Caki2 (cell line): ENCODE data around the gene MACROD1. TPM values are rescaled to one million over a fixed set of nuclear protein-coding genes. Genes with fewer than 3 reads are reported as not detected.

ENCODE experiments used
- DNase-seq: peaks from one replicate; pipeline ENCODE4 v3.0.0-alpha.2; 2015; ENCODE audit warnings: low read depth
- in situ Hi-C: cut with HindIII; loops from 2 replicates; pipeline ENCODE4 v1.10.0; 2016; ENCODE audit warnings: low sequenced_read_pairs, low pct_unique_long_range_greater_than_20kb, mixed read lengths
- total RNA-seq: library from RNA; depleted of rRNA; stranded (reverse); fragments of >200 nt; shearing (Covaris generic); gene quantifications from 2 replicates; pipeline ENCODE4 v1.2.3, GENCODE V29; 2014; ENCODE audit warnings: low replicate concordance; rRNA removed

MACROD1 gene, protein sequence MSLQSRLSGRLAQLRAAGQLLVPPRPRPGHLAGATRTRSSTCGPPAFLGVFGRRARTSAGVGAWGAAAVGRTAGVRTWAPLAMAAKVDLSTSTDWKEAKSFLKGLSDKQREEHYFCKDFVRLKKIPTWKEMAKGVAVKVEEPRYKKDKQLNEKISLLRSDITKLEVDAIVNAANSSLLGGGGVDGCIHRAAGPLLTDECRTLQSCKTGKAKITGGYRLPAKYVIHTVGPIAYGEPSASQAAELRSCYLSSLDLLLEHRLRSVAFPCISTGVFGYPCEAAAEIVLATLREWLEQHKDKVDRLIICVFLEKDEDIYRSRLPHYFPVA
- total RNA-seq = 38.9 and 42.9 TPM in 2 replicates

DNA sequence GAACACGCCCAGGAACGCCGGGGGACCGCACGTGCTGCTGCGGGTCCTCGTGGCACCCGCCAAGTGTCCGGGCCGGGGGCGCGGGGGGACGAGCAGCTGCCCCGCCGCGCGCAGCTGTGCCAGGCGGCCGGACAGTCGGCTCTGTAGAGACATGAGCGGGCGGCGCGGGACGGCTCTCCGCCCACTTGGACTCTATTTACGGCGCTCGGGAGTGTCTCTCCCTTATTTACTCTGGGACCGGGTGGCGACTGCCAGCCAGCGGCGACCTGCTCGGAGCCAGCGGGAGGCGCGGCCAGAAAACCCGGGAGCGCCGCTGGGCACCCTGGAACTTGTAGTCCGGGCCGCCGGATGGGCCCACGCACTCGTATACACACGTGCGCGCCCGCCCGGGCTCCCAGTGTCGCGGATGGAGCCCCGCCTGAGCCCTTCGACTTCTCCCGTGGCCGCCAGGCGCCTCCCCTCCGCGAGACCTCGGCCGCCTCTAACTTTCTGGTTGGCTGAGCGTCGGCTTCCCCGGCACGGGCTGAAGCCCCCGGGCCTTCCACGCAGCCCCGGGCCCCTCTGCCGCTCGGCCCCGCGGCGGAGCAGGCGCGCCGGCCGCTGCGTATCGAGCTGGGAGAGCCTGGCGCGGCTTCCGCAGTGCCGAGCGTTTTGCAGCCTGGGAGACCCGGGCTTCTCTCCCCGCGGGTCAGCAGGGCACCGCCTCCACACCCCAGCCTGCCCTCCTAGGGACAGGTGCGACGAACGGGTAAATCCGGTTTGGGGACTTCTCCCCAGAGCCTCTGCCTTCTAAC is at the start of gene MACROD1:
MACROD1 (minus strand) TSS at position 272 of the 794 bp plus-strand sequence; CDS start at position 153, 119 bp downstream.
- DNase-seq = peak; percentile 79
- in situ Hi-C loops = no loop called here

DNA sequence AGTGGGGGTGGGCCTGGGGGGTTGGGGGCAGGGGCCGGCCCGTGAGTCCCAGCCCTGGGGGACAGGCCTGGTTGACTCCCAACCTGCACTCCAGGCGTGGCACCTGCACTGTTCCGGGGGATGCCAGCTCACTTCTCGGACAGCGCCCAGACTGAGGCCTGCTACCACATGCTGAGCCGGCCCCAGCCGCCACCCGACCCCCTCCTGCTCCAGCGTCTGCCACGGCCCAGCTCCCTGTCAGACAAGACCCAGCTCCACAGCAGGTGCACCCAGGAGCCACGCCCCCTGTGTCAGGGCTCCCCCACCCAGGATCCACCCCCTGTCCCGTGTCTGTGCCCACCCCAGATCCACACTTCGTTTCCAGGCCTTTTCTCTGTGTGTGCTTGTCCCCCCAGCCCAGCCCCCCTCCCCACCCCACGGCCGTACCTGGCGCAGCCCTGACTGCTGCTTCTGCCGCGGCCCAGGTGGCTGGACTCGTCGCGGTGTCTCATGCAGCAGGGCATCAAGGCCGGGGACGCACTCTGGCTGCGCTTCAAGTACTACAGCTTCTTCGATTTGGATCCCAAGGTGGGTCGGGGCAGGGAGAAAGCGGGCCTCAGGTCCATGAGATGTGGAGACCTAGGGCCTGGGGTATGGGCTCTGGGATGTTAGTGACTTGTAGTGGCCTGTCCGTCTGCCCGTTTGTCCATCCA is 45.4 kb upstream of the MACROD1 start:
- in situ Hi-C loops = no loop called here

DNA sequence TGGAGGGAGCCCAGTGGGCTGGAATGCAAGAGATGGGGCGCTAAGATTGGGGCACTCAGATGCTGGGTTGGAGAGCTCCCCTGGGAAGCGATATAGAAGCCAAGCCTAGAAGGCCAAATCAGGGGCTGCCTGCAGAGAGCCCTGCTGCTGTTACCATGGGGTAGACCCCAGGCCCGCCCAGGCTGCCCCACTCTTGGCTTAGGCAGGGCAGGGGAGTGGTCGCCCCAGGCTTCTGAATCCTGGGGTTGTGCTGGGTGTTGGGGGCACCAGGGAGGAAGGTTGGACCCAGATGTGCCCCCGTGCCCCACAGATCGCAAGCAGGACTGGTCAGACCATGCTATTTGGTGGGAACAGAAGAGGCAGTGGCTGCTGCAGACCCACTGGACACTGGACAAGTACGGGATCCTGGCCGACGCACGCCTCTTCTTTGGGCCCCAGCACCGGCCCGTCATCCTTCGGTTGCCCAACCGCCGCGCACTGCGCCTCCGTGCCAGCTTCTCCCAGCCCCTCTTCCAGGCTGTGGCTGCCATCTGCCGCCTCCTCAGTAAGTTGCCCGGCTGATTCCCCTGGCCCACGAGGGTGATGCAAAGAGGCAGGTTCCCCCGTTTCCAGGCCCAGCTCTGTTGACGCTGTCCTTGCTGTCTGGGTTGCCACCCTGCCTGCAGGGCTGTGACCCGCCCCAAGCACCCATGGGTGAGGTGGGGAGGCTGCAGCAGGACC is 44.5 kb upstream of the MACROD1 start:
- DNase-seq = no peak
- in situ Hi-C loops = no loop called here

More for the DNA sequence above, 45.4 kb upstream of the MACROD1 start:
- no peak for DNase-seq

DNA sequence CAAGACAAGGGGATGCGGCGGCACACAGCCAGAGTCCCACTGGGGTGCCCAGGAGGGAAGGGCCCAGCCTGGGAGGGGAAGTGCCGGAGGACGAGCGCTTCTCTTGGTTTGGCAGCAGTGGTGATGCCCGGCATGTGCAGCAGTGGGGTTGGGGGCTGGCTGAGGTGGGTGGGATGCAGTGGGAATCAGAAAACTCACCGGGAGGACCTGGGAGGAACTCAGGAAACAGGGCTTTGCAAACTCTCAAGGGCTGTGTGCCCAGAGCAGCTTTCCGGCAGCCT is 43.6 kb upstream of the MACROD1 start:
- no peak for DNase-seq
- in situ Hi-C loops = no loop called here

DNA sequence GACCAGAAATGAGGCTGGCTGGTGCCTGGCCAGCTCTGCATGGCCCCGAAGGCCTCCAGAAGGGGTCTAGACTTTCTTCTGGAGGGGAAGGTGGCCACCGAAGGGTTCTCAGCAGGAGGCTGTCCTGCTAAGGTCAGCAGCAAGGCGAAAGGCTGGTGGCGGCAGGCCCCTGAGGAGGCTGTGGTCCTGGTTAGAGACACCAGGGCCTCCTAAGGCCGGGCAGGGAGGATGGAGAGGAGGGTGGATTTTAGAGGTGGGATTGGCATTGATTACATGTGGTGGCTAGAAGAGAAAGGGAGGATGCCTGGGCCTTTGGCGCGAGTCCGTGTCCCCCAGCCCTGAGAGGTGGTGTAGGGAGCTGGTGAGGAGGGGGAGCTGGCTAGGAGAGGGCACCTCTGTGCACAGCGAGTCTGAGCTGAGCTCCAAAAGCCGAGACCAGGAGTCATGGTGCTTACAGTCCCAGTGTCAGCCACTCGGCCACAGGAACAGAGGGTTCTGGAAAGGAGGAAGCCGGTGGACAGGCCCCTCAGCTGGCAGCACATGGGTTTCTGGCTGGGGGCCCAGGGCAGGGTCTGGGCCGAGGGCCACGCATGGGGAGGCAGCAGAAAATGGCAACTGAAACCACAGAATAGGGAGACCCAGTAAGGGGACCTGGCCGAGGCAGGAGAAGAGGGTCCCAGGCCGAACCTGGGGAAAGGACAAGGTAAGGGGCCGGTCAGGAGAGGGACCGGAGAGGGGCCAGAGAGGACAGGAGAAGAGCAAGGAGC is 43.1 kb upstream of the MACROD1 start:
- in situ Hi-C loops = no loop called here
- no peak for DNase-seq

DNA sequence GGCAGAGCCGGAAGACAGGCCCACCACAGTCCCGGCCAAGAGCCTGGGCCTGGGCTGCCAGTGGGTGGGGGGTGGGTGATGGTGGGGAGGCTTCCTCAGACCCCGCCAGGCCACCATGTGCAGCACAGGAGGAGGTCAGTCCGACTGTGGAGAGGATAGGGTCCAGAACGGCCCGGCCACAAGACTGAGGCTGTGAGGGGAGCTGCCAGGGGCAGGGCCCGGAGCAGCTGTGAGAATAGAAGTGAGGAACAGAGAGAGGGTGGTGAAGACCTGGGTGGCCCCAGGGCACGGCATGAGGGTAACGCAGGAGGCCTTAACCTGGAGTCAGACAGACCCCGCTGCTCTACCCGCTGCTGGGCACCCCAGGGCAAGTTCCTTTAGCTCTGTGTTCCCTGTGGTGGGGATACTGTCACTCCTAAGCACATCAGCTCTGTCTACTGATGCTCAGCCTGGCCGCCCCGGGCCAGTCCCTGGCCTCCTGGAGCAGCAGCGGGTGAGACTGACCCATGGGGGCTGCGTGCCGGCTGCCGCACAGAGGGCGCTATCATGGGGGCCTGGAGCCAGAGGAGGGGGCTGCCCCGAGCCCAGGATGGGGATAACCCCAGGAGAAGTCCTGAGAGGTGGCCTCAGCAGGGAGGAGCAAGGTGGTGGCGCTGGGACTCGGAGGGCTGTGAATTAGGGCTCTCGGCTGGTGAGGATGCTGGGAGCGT is 42.3 kb upstream of the MACROD1 start:
- in situ Hi-C loops = no loop called here
- no peak for DNase-seq

DNA sequence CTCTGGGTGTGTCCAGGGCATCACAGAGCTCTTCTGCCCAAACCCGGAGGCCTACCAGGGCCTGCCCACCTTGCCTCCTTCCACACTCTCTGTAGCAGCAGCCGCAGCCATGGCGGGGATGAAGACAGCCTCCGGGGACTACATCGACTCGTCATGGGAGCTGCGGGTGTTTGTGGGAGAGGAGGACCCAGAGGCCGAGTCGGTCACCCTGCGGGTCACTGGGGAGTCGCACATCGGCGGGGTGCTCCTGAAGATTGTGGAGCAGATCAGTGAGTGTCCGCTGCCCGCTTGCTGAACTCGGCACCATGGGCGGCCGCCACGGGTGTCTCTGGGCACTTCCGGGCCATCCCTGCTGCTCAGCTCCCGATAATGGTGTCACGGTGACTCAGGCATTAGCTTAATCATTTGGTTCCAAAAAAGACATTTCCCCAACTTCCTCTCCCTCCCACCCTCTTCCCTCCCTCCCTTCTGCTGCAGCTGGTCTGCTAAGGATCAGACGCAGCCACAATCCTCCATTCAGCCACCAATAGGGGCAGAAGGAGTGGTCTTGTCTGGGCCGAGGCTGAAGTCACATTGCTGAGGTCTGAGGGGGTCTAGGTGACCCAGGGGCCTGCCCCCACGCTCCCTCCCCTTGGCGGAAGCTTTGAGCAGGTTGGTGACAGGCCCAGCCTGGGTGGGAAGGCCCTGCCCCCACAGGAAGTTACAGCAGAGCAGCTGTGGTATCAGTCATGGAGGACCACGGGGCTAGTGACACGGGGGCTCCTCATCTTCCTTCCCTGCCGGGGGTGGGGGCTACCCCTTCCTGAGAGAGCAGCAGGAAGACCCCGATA is 41.6 kb upstream of the MACROD1 start:
- in situ Hi-C loops = no loop called here

DNA sequence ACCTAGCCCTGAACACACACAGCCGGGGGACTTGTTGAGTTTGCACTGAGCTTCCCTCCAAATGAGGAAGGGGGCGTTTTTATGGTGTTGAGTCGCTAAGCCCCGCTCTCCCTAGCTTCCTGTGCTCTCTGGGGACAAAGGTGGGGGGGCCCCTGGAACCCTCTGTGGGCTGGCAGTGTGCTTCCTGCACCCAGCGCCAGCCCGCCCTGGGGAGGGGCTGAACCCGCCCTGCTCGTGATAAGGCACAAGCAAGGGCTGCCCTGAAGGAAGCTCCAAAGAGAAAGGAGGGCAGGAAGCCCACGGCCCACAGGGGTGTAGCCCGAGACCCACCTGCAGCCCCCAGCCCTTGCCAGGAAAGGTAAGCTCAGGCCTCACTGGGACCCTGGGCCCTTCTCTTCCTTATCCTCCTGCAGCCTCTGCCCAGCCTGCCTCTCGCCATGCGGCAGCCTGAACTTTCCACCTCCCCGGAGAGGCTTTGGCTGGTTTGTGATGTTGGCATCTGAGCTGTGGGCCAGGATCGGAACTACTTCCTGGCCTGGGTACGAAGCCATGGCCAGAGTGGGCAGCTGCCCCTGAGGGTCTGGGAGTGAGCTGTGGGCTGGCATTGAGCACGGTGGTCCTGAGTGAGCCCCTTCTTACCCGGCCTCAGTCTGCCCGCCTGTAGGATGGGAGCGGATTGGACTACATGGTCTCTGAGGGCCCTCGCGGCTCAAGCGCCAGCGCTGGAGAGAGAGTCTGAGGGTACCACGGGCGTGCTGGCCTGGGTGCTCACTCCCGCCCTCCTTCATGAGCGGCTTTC is 40.7 kb upstream of the MACROD1 start, which contains the start of gene FERMT3:
FERMT3 (plus strand) TSS at position 265 of the 799 bp plus-strand sequence. CDS start 644 bp downstream, outside the sequence.
- DNase-seq = no peak
- in situ Hi-C loops = no loop called here

More for the DNA sequence above, 41.6 kb upstream of the MACROD1 start:
- DNase-seq = no peak

DNA sequence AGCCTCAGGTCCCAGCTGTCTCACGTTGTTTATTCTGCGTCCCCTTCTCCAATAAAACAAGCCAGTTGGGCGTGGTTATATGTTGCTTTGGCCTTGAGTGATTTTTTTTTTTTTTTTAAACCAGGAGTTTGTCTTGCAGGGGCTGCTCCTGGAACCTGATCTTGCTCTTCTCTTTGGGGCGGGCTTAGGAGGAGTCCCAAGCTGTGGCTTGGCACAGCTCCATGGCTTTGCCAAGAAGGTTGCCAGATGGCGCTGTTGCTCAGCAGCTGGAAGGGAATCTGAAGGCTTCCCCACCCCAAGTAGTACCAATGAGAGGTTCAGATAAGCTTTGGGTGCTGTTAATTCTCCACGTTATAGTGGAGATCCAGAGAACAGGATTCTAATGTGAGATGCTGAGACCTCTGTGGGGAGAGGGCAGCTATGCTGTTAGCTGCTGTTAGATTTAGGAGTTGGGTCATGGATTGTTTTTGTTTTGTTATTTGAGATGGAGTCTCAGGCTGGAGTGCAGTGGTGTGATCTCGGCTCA is 38.6 kb upstream of the MACROD1 start:
- in situ Hi-C loops = no loop called here
- peak; percentile 82 for DNase-seq

DNA sequence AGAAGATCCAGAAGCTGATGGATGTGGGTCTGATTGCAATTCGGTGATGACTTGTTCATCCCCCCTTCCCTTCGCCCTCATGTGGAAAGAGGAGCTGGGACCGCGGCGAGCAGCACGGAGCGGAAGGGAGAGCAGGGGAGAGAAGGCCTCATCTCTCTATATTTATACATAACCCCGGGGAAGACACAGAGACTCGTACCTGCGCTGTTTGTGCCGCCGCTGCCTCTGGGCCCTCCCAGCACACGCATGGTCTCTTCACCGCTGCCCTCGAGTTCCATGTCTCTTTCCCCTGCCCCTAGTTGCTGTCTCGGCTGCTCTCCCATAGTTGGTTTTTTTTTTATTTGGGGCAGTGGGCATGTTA is 38.1 kb upstream of the MACROD1 start:
- in situ Hi-C loops = no loop called here
- no peak for DNase-seq

DNA sequence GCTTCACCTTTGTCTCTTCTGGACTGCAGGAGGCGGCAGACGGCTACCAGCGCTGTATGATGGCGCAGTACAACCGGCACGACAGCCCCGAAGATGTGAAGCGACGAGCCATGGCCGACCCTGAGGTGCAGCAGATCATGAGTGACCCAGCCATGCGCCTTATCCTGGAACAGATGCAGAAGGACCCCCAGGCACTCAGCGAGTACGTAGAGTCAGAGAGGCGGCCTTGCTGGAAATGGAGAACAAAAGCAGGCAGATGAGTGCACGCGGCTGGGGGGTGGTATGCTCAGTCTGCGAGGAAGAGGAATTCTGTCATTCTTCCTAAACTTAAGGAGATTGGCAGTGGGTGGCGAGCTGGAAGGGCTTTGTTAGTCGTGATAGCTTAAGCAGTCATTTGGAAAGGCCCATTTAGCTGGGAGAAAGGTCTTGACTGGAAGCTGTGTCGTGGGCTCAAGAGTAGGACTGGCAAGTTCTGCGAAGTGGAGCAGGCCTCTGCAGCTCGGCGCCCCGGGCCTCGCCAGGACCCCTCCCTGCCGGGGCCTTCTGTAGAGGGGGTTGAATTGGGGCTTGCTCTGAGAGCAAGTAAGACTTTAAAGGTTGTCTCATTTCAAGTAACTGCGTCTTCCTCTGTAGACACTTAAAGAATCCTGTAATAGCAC is 37.6 kb upstream of the MACROD1 start:
- no peak for DNase-seq
- in situ Hi-C loops = no loop called here

DNA sequence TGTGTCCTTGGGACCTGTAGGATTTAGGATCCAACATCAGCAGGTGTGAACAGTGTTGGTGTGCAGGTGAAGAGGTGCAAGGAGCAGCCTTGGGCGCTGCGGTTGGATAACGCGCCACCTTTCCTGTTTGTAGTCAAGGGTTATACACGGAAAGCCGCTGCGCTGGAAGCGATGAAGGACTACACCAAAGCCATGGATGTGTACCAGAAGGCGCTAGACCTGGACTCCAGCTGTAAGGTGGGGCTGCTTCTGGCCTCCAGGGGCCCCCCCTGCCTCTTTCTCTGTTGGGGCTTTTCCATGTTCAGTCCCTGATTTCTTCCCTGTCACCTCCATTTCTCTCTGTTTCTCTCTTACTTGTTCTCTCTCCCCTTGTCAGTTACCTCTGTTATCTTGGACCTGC is 37.1 kb upstream of the MACROD1 start:
- DNase-seq = no peak
- in situ Hi-C loops = no loop called here

DNA sequence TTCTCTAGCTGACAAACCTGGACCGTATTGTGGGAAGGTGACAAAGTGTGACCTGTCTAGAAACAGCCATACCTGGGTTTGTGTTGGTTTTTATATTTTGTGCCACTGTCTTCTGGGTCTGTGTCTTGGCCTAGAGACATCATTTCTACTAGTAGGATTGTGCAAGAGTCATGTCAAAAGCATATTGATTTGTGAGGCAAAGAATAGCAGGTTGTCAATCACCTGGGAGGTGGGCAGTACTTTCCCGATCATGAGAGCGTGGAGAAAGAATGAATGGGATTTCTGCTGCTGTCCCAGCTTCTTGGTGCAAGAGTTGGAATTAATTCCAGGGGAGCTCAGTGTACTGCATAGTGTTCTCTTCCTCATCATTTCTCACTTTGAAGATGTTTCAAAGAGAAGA is 35.6 kb upstream of the MACROD1 start:
- no peak for DNase-seq
- in situ Hi-C loops = no loop called here

DNA sequence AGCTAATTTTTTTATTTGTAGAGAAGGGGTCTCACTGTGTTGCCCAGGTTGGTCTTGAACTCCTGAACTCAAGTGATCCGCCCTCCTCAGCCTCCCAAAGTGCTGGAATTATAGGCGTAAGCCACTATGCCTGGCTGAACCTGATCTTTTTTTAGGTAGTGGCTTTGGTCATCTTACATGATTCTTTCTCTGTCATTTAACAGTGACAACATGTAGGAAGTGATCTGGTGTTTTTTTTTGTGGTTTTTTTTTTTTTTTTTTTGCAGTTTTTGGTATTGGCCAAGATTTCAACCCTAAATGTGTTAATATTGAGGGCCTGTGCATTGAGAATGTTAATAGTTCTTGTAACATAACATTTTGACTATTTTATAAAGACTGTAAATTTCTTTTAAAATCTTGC is 32.6 kb upstream of the MACROD1 start:
- no peak for DNase-seq
- in situ Hi-C loops = no loop called here

DNA sequence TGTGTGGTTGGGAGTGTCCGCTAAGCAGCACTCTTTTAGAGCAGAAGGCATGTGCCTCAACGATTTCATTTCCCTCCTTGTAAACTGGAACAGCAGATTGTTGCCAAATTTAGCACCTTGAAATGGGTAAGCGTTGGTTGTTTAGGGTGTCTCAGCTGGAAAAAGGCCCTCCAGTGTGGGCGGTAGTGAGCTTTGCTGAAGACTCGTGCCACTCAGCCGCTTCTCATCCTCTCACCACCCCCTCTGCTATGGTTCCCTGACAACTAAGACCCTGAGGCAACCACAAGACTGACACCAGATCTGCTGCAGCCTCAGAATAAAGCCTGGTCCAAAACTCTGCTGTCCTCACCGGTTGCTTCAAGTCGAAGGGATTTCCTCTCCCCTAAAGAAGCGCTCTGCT is 30.7 kb upstream of the MACROD1 start:
- DNase-seq = no peak
- in situ Hi-C loops = no loop called here
